ENCODE measurements around the gene LAMP1.

The LAMP1 gene

GRCh38 chr13:113321546-113321945 is 24.5 kb downstream of the LAMP1 start:
- H3K4me1 ChIP-seq = no peaks in the 10 kb centered on the region
- no peaks in the 10 kb centered on the region for H3K27me3 ChIP-seq
- no peak for DNase-seq
- no peak overlapping the region for H3K4me3 ChIP-seq
- H3K9me3 ChIP-seq = no peaks in the 10 kb centered on the region
- peaks cover 55 to 94% (median 72%) of the 10 kb centered on the region in 3 donors for H3K36me3 ChIP-seq
- H3K27ac ChIP-seq = no peak overlapping the region
- no peak for TF ChIP-seq CTCF (IDR thresholded peaks at IDR 0.05)
- intact Hi-C loops (cut with DNase I; ENCODE audit: low total_unique reads) = no loop called here

- no peak for DNase-seq
- Histone ChIP-seq H3K36me3 (peaks cover 55 to 89% (median 67%) of the 10 kb centered on the region in 3 donors), H3K4me3 (no peak overlapping the region), H3K9me3 (no peaks in the 10 kb centered on the region), H3K27ac (no peak overlapping the region), H3K27me3 (no peaks in the 10 kb centered on the region), H3K4me1 (no peaks in the 10 kb centered on the region)
- intact Hi-C loops (cut with DNase I; ENCODE audit: low total_unique reads) = no loop called here
- TF ChIP-seq CTCF (IDR thresholded peaks at IDR 0.05) = no peak
Measured at GRCh38 chr13:113322043-113322461, 25.0 kb downstream of the LAMP1 start.

GRCh38 chr13:113322890-113323651 is 26.0 kb downstream of the LAMP1 start:
- Histone ChIP-seq H3K27ac (no peak overlapping the region), H3K4me1 (no peaks in the 10 kb centered on the region)

GRCh38 chr13:113323869-113324268 is 26.8 kb downstream of the LAMP1 start:
- Histone ChIP-seq H3K27me3 (no peaks in the 10 kb centered on the region), H3K9me3 (no peaks in the 10 kb centered on the region), H3K27ac (no peak overlapping the region), H3K4me1 (no peaks in the 10 kb centered on the region), H3K4me3 (no peak overlapping the region), H3K36me3 (peaks cover 53 to 71% (median 53%) of the 10 kb centered on the region in 3 donors)
- intact Hi-C loops (cut with DNase I; ENCODE audit: low total_unique reads) = no loop called here
- no peak for DNase-seq
- no peak for TF ChIP-seq CTCF (IDR thresholded peaks at IDR 0.05)

More at GRCh38 chr13:113322890-113323651, 26.0 kb downstream of the LAMP1 start:
- Histone ChIP-seq H3K4me3 (no peak overlapping the region), H3K9me3 (no peaks in the 10 kb centered on the region), H3K27me3 (no peaks in the 10 kb centered on the region), H3K36me3 (peaks cover 55 to 79% (median 58%) of the 10 kb centered on the region in 3 donors)
- intact Hi-C loops (cut with DNase I; ENCODE audit: low total_unique reads) = no loop called here
- no peak for DNase-seq
- no peak for TF ChIP-seq CTCF (IDR thresholded peaks at IDR 0.05)

GRCh38 chr13:113324398-113324797 is 27.4 kb downstream of the LAMP1 start:
- intact Hi-C loops (cut with DNase I; ENCODE audit: low total_unique reads) = no loop called here
- Histone ChIP-seq H3K36me3 (peaks cover 48 to 66% (median 48%) of the 10 kb centered on the region in 3 donors), H3K27ac (no peak overlapping the region), H3K27me3 (no peaks in the 10 kb centered on the region), H3K4me1 (no peaks in the 10 kb centered on the region), H3K9me3 (no peaks in the 10 kb centered on the region), H3K4me3 (no peak overlapping the region)
- DNase-seq = no peak
- no peak for TF ChIP-seq CTCF (IDR thresholded peaks at IDR 0.05)

Measured in tibial artery (tissue), 4 donors.